ENCODE data around the gene GNG2. TPM values are rescaled to one million over a fixed set of nuclear protein-coding genes. Genes with fewer than 3 reads are reported as not detected.

GNG2 gene
- total and polyA plus RNA-seq, 10 of the 15 experiments (the other 5 are each of a cell fraction or from before 2014, with no cell fraction given), result 31.6 to 114 (median 66.4) TPM

- no peak for DNase-seq (ENCODE audit: low read depth, low spot score)
- 72% methylated on average over 2 of the region's 2 CpGs for WGBS (ENCODE audit: insufficient coverage, insufficient replicate concordance, low lambda C conversion rate, missing lambda C conversion rate)
- H3K4me2 ChIP-seq (ENCODE audit: control insufficient read depth, insufficient read depth), result no peak overlapping the region
- ChIA-PET POLR2A (interaction anchor here (0.6 kb wide), 1 partner anchor 279 kb away, joined by 3 read pairs; no protein-coding TSS in a partner anchor), RAD21 (ENCODE audit: unreplicated experiment) (interaction anchor here (1.0 to 1.8 kb wide), 2 partner anchors 11 to 12 kb away, joined by 3 to 9 read pairs; no protein-coding TSS in a partner anchor), SMC1A (ENCODE audit: uncharacterized antibody, unreplicated experiment) (interaction anchor here (0.9 to 3.5 kb wide), 3 partner anchors 11 to 89 kb away, joined by 3 to 15 read pairs (median 4); no protein-coding TSS in a partner anchor), CTCF (interaction anchor here (1.2 to 4.6 kb wide), 4 partner anchors 11 to 28 kb away, joined by 3 to 30 read pairs (median 4); no protein-coding TSS in a partner anchor)
- no TSS peak for BruUV-seq (replicated peaks)
- no peaks in the 10 kb centered on the region; the same call in 1 of the 2 replicates for H4K20me1 ChIP-seq (ENCODE audit: control insufficient read depth, insufficient read depth)
- H3K4me1 ChIP-seq (ENCODE audit: control insufficient read depth, insufficient read depth, low read length), result no peaks in the 10 kb centered on the region
- no peaks in the 10 kb centered on the region for H3K9me3 ChIP-seq (replicated peaks; ENCODE audit: control insufficient read depth, insufficient read depth, low read length)
- no peak overlapping the region for H3K9ac ChIP-seq (ENCODE audit: control insufficient read depth, insufficient read depth, low read length)
- intact Hi-C loops (cut with micrococcal nuclease; ENCODE audit: unreplicated experiment) (no loop called here), in situ Hi-C loops (cut with MboI) (no loop called here)
- no peaks in the 10 kb centered on the region for H3K27me3 ChIP-seq (replicated peaks in 1 of 2; ENCODE audit: control insufficient read depth in 2 of 2, insufficient read depth in 2 of 2, low read length in 1 of 2)
- no peak overlapping the region for H2AFZ ChIP-seq (ENCODE audit: control insufficient read depth, low read depth, low read length)
- ATAC-seq, result no peak
- peaks cover 0 to 3% of the 10 kb centered on the region in 2 experiments; a peak in 1 of 4 replicates for H3K36me3 ChIP-seq (ENCODE audit: control insufficient read depth in 2 of 2, insufficient read depth in 2 of 2, low read length in 1 of 2)
- TF ChIP-seq NKRF (conservative IDR thresholded peaks at IDR 0.05) (no peak), ELK1 (IDR thresholded peaks at IDR 0.05; ENCODE audit: low read depth, low read length) (no peak), ATF3 (IDR thresholded peaks at IDR 0.05; ENCODE audit: borderline replicate concordance, extremely low read depth, low read depth, low read length) (no peak), RBBP5 (conservative IDR thresholded peaks at IDR 0.05) (no peak), PKNOX1 (IDR thresholded peaks at IDR 0.05) (no peak), BACH1 (IDR thresholded peaks at IDR 0.05; ENCODE audit: borderline replicate concordance) (no peak), CHD4 (IDR thresholded peaks at IDR 0.05) (no peak), SREBF1 (IDR thresholded peaks at IDR 0.05; ENCODE audit: low read length) (no peak)
- H3K27ac ChIP-seq (ENCODE audit: control insufficient read depth, insufficient read depth), result no peak overlapping the region
- no peak for FAIRE-seq
- no peak overlapping the region for H3K4me3 ChIP-seq
- H3K79me2 ChIP-seq (ENCODE audit: control insufficient read depth, insufficient read depth, low read length), result no peaks in the 10 kb centered on the region
Measured at GRCh38 chr14:51967521-51967920, 107.1 kb downstream of the GNG2 start.
